ENCODE results near the gene APPL1.
"Not testable (repeated sequence)": the region's sequence is repeated elsewhere in the genome, so short reads cannot be mapped to it uniquely, and the experiment has no call there.

APPL1 gene

GRCh38 chr3:57268416-57268815, 40.9 kb downstream of the APPL1 start:
- DNase-seq, result no peak

GRCh38 chr3:57274845-57275244, 47.3 kb downstream of the APPL1 start:
- DNase-seq, result no peak

DNA sequence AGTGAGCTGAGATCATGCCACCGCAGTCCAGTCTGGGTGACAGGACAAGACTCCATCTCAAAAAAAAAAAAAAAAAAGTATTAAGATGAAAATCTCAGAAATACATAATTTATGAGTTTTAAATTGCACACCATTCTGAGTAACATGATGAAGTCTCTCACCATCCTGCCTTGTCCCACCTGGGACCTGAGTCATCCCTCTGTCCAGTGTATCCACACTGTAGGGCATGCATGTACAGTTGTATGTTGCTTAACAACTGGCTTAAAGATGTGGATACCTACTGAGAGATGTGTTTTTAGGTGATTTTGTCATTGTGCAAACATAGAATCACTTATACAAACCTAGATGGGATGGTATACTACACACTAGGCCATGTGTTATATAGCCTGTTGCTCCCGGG, 47.9 kb downstream of the APPL1 start:
- DNase-seq, result no peak

- DNase-seq, result no peak
Observed at GRCh38 chr3:57278237-57278636, 50.7 kb downstream of the APPL1 start.

DNA sequence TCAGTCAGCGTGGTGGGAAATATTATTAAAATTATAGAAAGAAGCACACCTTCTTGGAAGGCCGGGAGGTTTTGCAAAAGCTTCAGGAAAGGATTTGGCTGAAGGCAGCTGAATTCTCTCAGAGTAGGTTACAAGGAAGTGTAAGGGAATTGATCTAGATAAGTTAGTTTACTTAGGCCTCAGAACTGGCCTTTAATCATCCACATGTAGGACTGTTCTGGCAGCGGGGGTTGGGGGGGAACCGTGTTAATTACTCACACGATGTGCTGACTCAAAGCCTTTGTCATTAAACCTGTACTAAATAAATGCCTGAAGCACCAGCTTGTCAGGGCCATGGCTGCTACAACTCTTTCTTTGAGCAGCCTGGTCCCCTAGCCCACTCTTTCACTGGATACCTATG, 52.2 kb downstream of the APPL1 start:
- no peak for DNase-seq

DNA sequence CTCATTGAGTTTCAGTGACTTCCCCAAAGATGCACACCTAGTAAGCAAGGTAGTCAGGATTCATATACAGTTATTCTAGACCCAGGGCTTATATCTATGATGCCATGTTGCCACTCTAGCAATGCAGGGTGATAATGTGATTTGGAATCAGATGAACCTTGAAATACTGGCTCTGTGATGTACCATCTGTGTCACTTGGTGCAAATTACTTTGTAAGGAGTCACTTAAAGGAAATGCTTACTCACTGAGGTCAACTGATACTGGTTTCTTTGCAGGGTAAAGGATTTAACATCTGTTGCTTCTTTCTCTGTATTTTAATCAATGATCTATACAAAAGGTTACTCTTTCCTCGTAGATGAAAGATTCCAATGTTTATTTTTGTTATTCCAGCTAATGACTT, 54.2 kb downstream of the APPL1 start:
- DNase-seq, result no peak

- DNase-seq, result no peak
Observed at GRCh38 chr3:57283334-57283733, 55.8 kb downstream of the APPL1 start.

DNA sequence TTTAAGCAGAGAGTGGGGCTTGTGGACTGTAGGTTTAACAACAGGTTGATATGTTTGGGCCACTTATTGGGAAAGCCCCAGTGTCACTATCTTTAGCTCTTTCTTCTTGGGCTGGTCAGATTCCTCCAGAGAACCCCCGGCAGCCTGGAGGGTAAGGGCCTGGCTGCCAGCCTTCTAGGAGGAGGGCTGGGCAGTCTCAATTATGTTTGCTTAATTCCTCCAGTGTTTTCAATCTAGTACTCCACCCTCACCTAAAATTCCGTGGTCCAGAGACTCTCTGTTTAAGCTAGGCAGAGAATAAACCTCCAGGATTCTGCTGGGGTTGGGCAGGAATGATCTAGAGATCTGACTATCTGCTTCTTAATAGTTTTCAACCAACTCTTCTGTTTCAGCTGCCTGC, 59.7 kb downstream of the APPL1 start:
- no peak for DNase-seq

DNA sequence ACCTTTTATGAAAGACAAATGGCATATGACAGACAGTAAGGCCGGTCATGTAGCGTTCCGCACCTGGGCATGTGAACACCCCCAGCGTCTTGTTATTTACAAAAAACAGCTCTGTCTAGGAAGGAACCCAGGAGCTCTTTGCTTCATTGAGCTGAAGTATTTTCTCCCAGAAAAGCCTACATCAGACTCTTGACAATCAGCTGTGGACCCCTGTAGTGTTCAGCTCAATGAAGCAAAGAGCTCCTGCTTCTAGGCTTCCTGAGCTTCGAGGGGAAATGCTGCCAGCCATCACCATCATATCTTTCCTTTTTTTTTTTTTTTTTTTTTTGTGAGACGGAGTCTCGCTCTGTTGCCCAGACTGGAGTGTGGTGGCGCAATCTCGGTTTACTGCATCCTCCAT, 60.9 kb downstream of the APPL1 start:
- DNase-seq, result no peak

GRCh38 chr3:57292159-57292896, 64.8 kb downstream of the APPL1 start, which contains the start of gene ASB14:
TSS of gene ASB14 (minus strand) at chr3:57292685. CDS start at chr3:57292033, 652 bp downstream.
- DNase-seq, result no peak

- no peak for DNase-seq
Observed at GRCh38 chr3:57292897-57293526, 65.5 kb downstream of the APPL1 start.

DNA sequence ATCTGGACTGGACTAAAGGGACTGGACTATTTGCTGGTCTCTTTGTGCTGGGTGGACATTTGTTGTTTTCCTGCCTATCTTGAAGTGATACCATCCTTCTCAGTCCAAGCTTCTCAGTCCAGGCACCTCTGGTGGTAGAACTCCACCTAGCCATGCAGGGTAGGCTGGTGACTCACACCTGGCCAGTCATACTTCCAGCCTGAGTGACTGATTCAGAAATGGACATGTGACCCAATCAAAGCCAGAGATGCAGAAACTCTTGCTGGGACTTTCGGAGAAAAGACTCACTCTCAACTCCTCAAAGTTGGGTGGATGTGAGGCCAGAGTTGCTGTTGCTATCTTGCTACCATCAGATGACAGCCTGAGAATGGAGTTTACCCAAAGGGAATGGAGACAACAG, 70.5 kb downstream of the APPL1 start:
- DNase-seq, result no peak

GRCh38 chr3:57303520-57303919, 76.0 kb downstream of the APPL1 start:
- not testable (repeated sequence) for DNase-seq

DNA sequence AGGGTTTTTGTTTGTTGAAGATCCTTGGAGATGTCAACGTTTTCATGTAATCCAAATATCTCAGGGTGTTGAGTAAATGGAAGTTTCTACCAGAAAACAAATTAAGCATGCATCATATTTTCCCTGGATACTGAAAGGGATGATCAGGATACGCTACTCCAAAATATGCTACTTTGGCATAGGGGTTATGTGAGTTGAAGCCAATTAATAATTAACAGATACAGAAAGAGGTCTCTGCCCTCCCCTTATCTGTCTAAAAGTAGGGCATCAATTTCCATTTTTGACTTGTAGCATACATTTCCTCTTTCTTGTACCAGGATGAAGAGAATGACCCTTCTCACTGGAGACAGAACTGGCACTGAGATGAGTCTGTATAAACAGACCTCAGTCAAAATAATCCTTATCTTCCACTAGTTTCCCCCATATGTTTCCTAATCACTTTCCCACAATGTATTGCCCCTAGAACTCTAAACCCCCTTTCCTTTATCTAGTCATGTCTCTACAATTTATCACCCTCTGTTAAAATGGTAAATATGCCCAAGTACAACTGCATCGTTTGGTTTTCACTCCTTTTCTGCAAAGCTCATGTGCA, 82.3 kb downstream of the APPL1 start:
- DNase-seq, result no peak

- DNase-seq, result no peak
Observed at GRCh38 chr3:57314204-57314603, 86.7 kb downstream of the APPL1 start.
